ENCODE results near the gene TWF2.

Gene TWF2

DNA sequence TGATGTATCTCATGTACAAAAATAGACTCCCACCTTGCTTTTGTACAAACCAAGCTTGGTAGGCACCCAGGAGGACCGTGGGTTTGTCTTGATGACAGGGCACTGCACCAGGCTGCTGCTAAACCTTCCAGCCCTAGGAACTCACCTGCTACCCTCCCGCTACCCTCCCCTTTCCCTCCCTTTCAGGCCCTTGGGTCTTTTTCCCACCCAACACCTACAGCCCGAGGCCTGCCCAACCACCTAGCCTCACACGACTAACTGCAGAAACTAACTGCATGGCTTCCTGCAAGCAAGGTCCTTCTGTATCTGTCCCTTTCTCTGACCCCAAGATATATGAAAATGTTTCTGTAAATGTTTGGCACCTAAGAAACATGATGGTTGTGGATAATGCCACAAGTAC lies 17.7 kb upstream of the TWF2 start:
- TF ChIP-seq YY1 (IDR thresholded peaks at IDR 0.05; ENCODE audit: low read depth) = no peak
- no peak for TF ChIP-seq CREB1 (IDR thresholded peaks at IDR 0.05; ENCODE audit: low read depth)
- no peak for TF ChIP-seq RAD21 (IDR thresholded peaks at IDR 0.05; ENCODE audit: low read depth)
- TF ChIP-seq CEBPB (IDR thresholded peaks at IDR 0.05) = no peak
- TF ChIP-seq, protein P1, sequence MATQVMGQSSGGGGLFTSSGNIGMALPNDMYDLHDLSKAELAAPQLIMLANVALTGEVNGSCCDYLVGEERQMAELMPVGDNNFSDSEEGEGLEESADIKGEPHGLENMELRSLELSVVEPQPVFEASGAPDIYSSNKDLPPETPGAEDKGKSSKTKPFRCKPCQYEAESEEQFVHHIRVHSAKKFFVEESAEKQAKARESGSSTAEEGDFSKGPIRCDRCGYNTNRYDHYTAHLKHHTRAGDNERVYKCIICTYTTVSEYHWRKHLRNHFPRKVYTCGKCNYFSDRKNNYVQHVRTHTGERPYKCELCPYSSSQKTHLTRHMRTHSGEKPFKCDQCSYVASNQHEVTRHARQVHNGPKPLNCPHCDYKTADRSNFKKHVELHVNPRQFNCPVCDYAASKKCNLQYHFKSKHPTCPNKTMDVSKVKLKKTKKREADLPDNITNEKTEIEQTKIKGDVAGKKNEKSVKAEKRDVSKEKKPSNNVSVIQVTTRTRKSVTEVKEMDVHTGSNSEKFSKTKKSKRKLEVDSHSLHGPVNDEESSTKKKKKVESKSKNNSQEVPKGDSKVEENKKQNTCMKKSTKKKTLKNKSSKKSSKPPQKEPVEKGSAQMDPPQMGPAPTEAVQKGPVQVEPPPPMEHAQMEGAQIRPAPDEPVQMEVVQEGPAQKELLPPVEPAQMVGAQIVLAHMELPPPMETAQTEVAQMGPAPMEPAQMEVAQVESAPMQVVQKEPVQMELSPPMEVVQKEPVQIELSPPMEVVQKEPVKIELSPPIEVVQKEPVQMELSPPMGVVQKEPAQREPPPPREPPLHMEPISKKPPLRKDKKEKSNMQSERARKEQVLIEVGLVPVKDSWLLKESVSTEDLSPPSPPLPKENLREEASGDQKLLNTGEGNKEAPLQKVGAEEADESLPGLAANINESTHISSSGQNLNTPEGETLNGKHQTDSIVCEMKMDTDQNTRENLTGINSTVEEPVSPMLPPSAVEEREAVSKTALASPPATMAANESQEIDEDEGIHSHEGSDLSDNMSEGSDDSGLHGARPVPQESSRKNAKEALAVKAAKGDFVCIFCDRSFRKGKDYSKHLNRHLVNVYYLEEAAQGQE (IDR thresholded peaks at IDR 0.05; ENCODE audit: low read depth) = no peak
- no peak for TF ChIP-seq EGR1 (IDR thresholded peaks at IDR 0.05)
- TF ChIP-seq, protein P2, sequence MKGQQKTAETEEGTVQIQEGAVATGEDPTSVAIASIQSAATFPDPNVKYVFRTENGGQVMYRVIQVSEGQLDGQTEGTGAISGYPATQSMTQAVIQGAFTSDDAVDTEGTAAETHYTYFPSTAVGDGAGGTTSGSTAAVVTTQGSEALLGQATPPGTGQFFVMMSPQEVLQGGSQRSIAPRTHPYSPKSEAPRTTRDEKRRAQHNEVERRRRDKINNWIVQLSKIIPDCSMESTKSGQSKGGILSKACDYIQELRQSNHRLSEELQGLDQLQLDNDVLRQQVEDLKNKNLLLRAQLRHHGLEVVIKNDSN (IDR thresholded peaks at IDR 0.05) = no peak
- no peak for TF ChIP-seq TEAD4 (IDR thresholded peaks at IDR 0.05)
- no peak for TF ChIP-seq TAF1 (IDR thresholded peaks at IDR 0.05; ENCODE audit: low read depth)
- no peak for TF ChIP-seq NFIC (IDR thresholded peaks at IDR 0.05)
- no peak for TF ChIP-seq ZBTB7A (IDR thresholded peaks at IDR 0.05; ENCODE audit: low read depth)
- no peak for TF ChIP-seq FOXM1 (IDR thresholded peaks at IDR 0.05; ENCODE audit: borderline replicate concordance, low read depth)
- no peak for TF ChIP-seq TCF12 (IDR thresholded peaks at IDR 0.05; ENCODE audit: low read depth)
- TF ChIP-seq, protein P3, sequence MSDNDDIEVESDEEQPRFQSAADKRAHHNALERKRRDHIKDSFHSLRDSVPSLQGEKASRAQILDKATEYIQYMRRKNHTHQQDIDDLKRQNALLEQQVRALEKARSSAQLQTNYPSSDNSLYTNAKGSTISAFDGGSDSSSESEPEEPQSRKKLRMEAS (IDR thresholded peaks at IDR 0.05) = no peak
- TF ChIP-seq EP300 (IDR thresholded peaks at IDR 0.05; ENCODE audit: borderline replicate concordance) = no peak

DNA sequence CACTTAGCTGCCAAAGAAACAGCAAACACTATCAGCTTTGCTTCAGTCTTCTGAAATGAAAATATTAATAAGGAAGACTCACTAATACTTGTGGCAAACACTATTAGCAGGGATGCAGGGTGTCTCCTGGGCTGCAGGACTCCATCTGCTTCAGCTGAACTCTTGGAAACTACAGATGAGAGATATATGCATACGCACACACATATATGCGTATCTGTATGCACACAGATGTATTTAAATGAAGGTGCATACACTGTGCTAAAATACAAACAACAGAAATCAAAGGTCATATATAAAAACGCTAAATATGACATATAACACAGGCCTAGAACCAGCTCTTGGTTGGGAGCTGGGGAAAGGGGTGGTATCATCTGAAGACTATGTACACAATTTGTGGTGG lies 17.2 kb upstream of the TWF2 start:
- no peak for TF ChIP-seq TEAD4 (IDR thresholded peaks at IDR 0.05)
- TF ChIP-seq, protein P3 (IDR thresholded peaks at IDR 0.05) = no peak
- no peak for TF ChIP-seq RAD21 (IDR thresholded peaks at IDR 0.05; ENCODE audit: low read depth)
- TF ChIP-seq TAF1 (IDR thresholded peaks at IDR 0.05; ENCODE audit: low read depth) = no peak
- no peak for TF ChIP-seq CREB1 (IDR thresholded peaks at IDR 0.05; ENCODE audit: low read depth)
- TF ChIP-seq YY1 (IDR thresholded peaks at IDR 0.05; ENCODE audit: low read depth) = no peak
- TF ChIP-seq ZBTB7A (IDR thresholded peaks at IDR 0.05; ENCODE audit: low read depth) = no peak
- no peak for TF ChIP-seq FOXM1 (IDR thresholded peaks at IDR 0.05; ENCODE audit: borderline replicate concordance, low read depth)
- no peak for TF ChIP-seq EP300 (IDR thresholded peaks at IDR 0.05; ENCODE audit: borderline replicate concordance)
- no peak for TF ChIP-seq TCF12 (IDR thresholded peaks at IDR 0.05; ENCODE audit: low read depth)
- TF ChIP-seq NFIC (IDR thresholded peaks at IDR 0.05) = no peak

DNA sequence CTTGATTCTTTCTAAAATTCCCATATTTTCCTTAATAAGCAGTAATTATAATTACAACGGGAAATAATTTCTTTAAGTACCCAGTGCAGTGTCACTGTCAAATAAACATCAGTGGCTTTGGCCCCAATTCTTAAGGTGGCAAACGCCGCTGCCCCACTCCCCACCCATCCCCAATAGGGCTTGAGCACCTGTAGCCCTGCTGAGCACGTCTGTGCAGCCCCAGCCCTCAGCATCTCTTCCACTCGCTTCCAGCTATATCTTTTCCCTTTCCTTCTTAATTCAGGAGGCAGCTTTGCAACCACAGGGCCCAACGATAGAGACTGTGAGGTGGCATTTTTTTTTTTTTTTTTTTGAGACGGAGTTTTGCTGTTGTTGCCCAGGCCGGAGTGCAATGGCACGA lies 15.7 kb upstream of the TWF2 start:
- TF ChIP-seq CREB1 (IDR thresholded peaks at IDR 0.05; ENCODE audit: low read depth) (no peak), ZBTB7A (IDR thresholded peaks at IDR 0.05; ENCODE audit: low read depth) (no peak), TCF12 (IDR thresholded peaks at IDR 0.05; ENCODE audit: low read depth) (no peak), YY1 (IDR thresholded peaks at IDR 0.05; ENCODE audit: low read depth) (no peak), TAF1 (IDR thresholded peaks at IDR 0.05; ENCODE audit: low read depth) (no peak), CEBPB (IDR thresholded peaks at IDR 0.05) (no peak), FOXM1 (IDR thresholded peaks at IDR 0.05; ENCODE audit: borderline replicate concordance, low read depth) (no peak), RAD21 (IDR thresholded peaks at IDR 0.05; ENCODE audit: low read depth) (no peak), NFIC (IDR thresholded peaks at IDR 0.05) (no peak), TEAD4 (IDR thresholded peaks at IDR 0.05) (no peak), EP300 (IDR thresholded peaks at IDR 0.05; ENCODE audit: borderline replicate concordance) (no peak), EGR1 (IDR thresholded peaks at IDR 0.05) (no peak)
- TF ChIP-seq, protein P2 (IDR thresholded peaks at IDR 0.05) = no peak
- TF ChIP-seq, protein P3 (IDR thresholded peaks at IDR 0.05) = no peak
- TF ChIP-seq, protein P1 (IDR thresholded peaks at IDR 0.05; ENCODE audit: low read depth) = no peak

DNA sequence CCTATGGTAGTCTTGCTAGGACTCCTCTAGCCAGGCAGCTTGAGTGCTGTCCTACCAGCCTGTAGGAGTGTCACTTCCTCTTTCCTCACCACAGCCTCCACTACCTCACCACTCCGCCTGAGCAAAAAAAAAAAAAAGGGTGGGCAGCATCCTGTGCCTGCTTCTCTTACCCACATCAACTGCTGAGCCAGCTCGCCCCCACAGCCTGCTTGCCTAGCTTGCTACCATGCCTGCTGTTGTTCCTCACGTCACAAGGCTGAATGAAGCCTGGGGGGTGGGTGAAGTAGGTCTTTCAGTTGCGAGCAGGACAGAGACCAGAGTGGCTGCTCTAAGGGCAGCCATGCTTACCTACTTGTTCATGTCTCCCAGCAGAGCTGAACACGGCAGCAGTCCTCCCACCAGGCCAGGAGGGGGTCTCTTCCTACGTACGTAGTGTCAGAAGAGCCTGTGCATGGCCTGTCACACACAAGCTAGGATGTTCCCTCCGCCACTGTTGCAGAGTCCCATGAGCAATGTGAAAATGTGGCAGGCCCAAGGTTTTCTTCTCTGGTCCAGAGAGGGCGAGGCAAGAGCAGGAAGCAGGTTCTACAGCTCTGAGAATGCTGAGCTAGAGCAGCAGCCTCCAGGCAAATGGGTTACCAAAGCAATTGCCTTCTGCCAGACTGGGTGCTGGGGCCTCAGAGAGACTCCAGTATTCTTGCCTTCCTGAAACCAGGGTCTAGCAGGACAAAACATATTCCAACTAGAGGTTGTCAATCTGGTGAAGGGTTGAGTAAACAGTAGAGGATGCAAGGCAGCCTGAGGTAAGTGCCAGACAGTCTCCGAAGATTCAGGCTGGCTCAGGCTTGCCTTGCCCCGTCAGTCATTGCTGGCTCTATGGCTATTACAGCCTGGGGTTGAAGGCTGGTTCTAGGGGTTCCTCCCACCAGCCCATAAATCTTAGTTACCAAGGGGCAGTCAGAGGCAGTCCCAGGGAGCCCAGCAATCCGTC lies 14.7 kb upstream of the TWF2 start:
- TF ChIP-seq, protein P1 (IDR thresholded peaks at IDR 0.05; ENCODE audit: low read depth) = no peak
- TF ChIP-seq TEAD4 (IDR thresholded peaks at IDR 0.05) (no peak), TAF1 (IDR thresholded peaks at IDR 0.05; ENCODE audit: low read depth) (no peak), ZBTB7A (IDR thresholded peaks at IDR 0.05; ENCODE audit: low read depth) (no peak), RAD21 (IDR thresholded peaks at IDR 0.05; ENCODE audit: low read depth) (no peak), EP300 (IDR thresholded peaks at IDR 0.05; ENCODE audit: borderline replicate concordance) (no peak), TCF12 (IDR thresholded peaks at IDR 0.05; ENCODE audit: low read depth) (no peak), CREB1 (IDR thresholded peaks at IDR 0.05; ENCODE audit: low read depth) (no peak), FOXM1 (IDR thresholded peaks at IDR 0.05; ENCODE audit: borderline replicate concordance, low read depth) (no peak), YY1 (IDR thresholded peaks at IDR 0.05; ENCODE audit: low read depth) (no peak), CEBPB (IDR thresholded peaks at IDR 0.05) (no peak), EGR1 (IDR thresholded peaks at IDR 0.05) (no peak), NFIC (IDR thresholded peaks at IDR 0.05) (no peak)
- TF ChIP-seq, protein P3 (IDR thresholded peaks at IDR 0.05) = no peak
- TF ChIP-seq, protein P2 (IDR thresholded peaks at IDR 0.05) = no peak
